Measurements from ENCODE around the gene TOPORS.
"Not testable (repeated sequence)": the region's sequence is repeated elsewhere in the genome, so short reads cannot be mapped to it uniquely, and the experiment has no call there.

GRCh38 chr9:32524558-32524891 lies 27.9 kb downstream of the TOPORS start:
- not testable (repeated sequence) for TF ChIP-seq EZH2phosphoT487 (IDR thresholded peaks at IDR 0.05; ENCODE audit: unreplicated experiment); EZH2 (IDR thresholded peaks at IDR 0.05; ENCODE audit: low read depth, unreplicated experiment); REST (IDR thresholded peaks at IDR 0.05; ENCODE audit: unreplicated experiment); CTCF (conservative IDR thresholded peaks at IDR 0.05; ENCODE audit: low read depth in 2 of 2); CREB1 (CRISPR knock-in tag; IDR thresholded peaks at IDR 0.05; ENCODE audit: low read depth); JUNB (IDR thresholded peaks at IDR 0.05; ENCODE audit: unreplicated experiment); POLR2AphosphoS5 (IDR thresholded peaks at IDR 0.05; ENCODE audit: low read depth); ZNF462 (CRISPR knock-in tag; IDR thresholded peaks at IDR 0.05)

Data from GM23338 (cell line).